ENCODE measurements around the gene DDAH2. TPM values are rescaled to one million over a fixed set of nuclear protein-coding genes. Genes with fewer than 3 reads are reported as not detected.

DDAH2 gene
- polyA plus RNA-seq, 3 donors, result 29.8 to 56.0 (median 30.6) TPM

- Mint-ChIP-seq H3K27ac (peak overlapping the region in 3 of 7 donors; percentile 11 to 54 (median 12)), H3K36me3 (peaks cover 71 to 73% of the 10 kb centered on the region in 2 donors)
Measured at GRCh38 chr6:31686483-31686882, 42.6 kb downstream of the DDAH2 start.

DNA sequence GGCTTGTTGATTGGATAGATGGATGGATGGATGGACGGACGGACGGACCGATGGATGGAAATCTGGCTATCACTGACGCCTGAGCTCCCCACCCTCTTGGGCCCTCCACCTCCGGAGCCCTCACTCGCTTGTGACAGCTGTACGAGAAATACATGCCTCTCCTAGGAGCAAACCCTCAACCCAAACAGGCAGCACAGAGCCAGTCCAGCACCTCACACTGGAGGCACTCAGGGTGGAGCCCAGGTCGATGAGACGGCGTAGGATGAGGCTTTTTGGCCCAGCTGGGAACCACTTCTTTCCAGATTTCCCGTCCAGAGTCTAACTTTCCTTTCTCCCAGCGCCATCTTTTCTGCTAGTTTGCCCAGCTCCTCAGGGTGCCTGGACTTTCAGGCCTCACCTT lies 45.5 kb downstream of the DDAH2 start:
- Histone ChIP-seq H3K79me2 (ENCODE audit: insufficient read depth, low read length) (no peaks in the 10 kb centered on the region), H4K20me1 (ENCODE audit: insufficient read depth, low read length) (no peaks in the 10 kb centered on the region), H3K36me3 (replicated peaks in 1 of 2; ENCODE audit: control insufficient read depth in 1 of 2, insufficient read depth in 2 of 2, low read length in 2 of 2) (peaks cover 29 to 46% of the 10 kb centered on the region in 2 donors), H2AFZ (ENCODE audit: insufficient read depth, low read depth, low read length, poor library complexity, severe bottlenecking) (no peak overlapping the region), H3K4me1 (ENCODE audit: control insufficient read depth in 1 of 2, insufficient read depth in 2 of 2, low read length in 2 of 2) (peaks cover 26 to 28% of the 10 kb centered on the region in 2 donors), H3K4me2 (replicated peaks; ENCODE audit: extremely low read depth, low read length, poor library complexity, severe bottlenecking) (peak overlapping the region; percentile 53), H3K9me3 (replicated peaks in 1 of 2; ENCODE audit: control insufficient read depth in 1 of 2, insufficient read depth in 1 of 2, low read length in 2 of 2) (no peaks in the 10 kb centered on the region), H3K27ac (ENCODE audit: low read depth in 1 of 2, low read length in 2 of 2) (no peak overlapping the region), H3K9ac (ENCODE audit: insufficient read depth, low read length, poor library complexity, severe bottlenecking) (no peak overlapping the region), H3K4me3 (replicated peaks in 1 of 3; ENCODE audit: low read depth in 2 of 3, low read length in 3 of 3) (peak overlapping the region in 1 of 3 experiments; percentile 50), H3K27me3 (ENCODE audit: control insufficient read depth in 2 of 2, insufficient read depth in 2 of 2, low read length in 2 of 2) (peaks cover 0 to 4% of the 10 kb centered on the region in 2 donors)
- WGBS (ENCODE audit: insufficient coverage), result 93% methylated on average over 7 of the region's 13 CpGs
- H3K27ac Mint-ChIP-seq, result peak overlapping the region in 3 of 7 donors; percentile 37 to 70 (median 68)
- TF ChIP-seq, protein P1, sequence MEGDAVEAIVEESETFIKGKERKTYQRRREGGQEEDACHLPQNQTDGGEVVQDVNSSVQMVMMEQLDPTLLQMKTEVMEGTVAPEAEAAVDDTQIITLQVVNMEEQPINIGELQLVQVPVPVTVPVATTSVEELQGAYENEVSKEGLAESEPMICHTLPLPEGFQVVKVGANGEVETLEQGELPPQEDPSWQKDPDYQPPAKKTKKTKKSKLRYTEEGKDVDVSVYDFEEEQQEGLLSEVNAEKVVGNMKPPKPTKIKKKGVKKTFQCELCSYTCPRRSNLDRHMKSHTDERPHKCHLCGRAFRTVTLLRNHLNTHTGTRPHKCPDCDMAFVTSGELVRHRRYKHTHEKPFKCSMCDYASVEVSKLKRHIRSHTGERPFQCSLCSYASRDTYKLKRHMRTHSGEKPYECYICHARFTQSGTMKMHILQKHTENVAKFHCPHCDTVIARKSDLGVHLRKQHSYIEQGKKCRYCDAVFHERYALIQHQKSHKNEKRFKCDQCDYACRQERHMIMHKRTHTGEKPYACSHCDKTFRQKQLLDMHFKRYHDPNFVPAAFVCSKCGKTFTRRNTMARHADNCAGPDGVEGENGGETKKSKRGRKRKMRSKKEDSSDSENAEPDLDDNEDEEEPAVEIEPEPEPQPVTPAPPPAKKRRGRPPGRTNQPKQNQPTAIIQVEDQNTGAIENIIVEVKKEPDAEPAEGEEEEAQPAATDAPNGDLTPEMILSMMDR (IDR thresholded peaks at IDR 0.05), result no peak
- H3K4me3 Mint-ChIP-seq, result peak overlapping the region in 1 of 2 donors; percentile 70
- H3K9me3 Mint-ChIP-seq, result peaks cover 0 to 4% (median 0%) of the 10 kb centered on the region in 7 donors
- peaks cover 29% of the 10 kb centered on the region for H3K4me1 Mint-ChIP-seq
- H3K27me3 Mint-ChIP-seq (ENCODE audit: low read depth in 3 of 3), result peaks cover 10 to 15% (median 10%) of the 10 kb centered on the region in 3 donors
- no peak for DNase-seq
- H3K36me3 Mint-ChIP-seq, result peaks cover 42 to 45% of the 10 kb centered on the region in 2 donors
- intact Hi-C loops (cut with micrococcal nuclease), result loop anchor here (5.0 kb wide), 2 partner anchors 149 to 184 kb away; no protein-coding TSS in a partner anchor

More at GRCh38 chr6:31686483-31686882, 42.6 kb downstream of the DDAH2 start:
- intact Hi-C loops (cut with micrococcal nuclease), result no loop called here
- peaks cover 13% of the 10 kb centered on the region for H4K20me1 ChIP-seq (ENCODE audit: insufficient read depth, low read length)
- Mint-ChIP-seq H3K4me3 (no peak overlapping the region), H3K4me1 (peaks cover 29% of the 10 kb centered on the region), H3K27me3 (ENCODE audit: low read depth in 3 of 3) (peaks cover 5 to 13% (median 8%) of the 10 kb centered on the region in 3 donors), H3K9me3 (peaks cover 0 to 2% (median 0%) of the 10 kb centered on the region in 7 donors)
- H3K9me3 ChIP-seq (replicated peaks in 1 of 2; ENCODE audit: control insufficient read depth in 1 of 2, insufficient read depth in 1 of 2, low read length in 2 of 2), result no peaks in the 10 kb centered on the region
- H3K27me3 ChIP-seq (ENCODE audit: control insufficient read depth in 2 of 2, insufficient read depth in 2 of 2, low read length in 2 of 2), result peaks cover 0 to 4% of the 10 kb centered on the region in 2 donors
- no peaks in the 10 kb centered on the region for H3K79me2 ChIP-seq (ENCODE audit: insufficient read depth, low read length)
- peaks cover 58 to 74% of the 10 kb centered on the region in 2 donors for H3K36me3 ChIP-seq (replicated peaks in 1 of 2; ENCODE audit: control insufficient read depth in 1 of 2, insufficient read depth in 2 of 2, low read length in 2 of 2)
- H3K4me3 ChIP-seq (replicated peaks in 1 of 3; ENCODE audit: low read depth in 2 of 3, low read length in 3 of 3), result no peak overlapping the region
- H3K4me2 ChIP-seq (replicated peaks; ENCODE audit: extremely low read depth, low read length, poor library complexity, severe bottlenecking), result no peak overlapping the region
- H3K9ac ChIP-seq (ENCODE audit: insufficient read depth, low read length, poor library complexity, severe bottlenecking), result no peak overlapping the region
- peaks cover 22 to 23% of the 10 kb centered on the region in 2 donors for H3K4me1 ChIP-seq (ENCODE audit: control insufficient read depth in 1 of 2, insufficient read depth in 2 of 2, low read length in 2 of 2)
- DNase-seq, result no peak
- 94% methylated on average over 3 of the region's 5 CpGs for WGBS (ENCODE audit: insufficient coverage)
- H2AFZ ChIP-seq (ENCODE audit: insufficient read depth, low read depth, low read length, poor library complexity, severe bottlenecking), result no peak overlapping the region
- no peak overlapping the region for H3K27ac ChIP-seq (ENCODE audit: low read depth in 1 of 2, low read length in 2 of 2)
- TF ChIP-seq, protein P1 (IDR thresholded peaks at IDR 0.05), result no peak
